Measurements from ENCODE around the gene PRDM2. TPM values are rescaled to one million over a fixed set of nuclear protein-coding genes. Genes with fewer than 3 reads are reported as not detected.

Gene PRDM2
- total RNA-seq, 2 experiments from 2014 or later: 56.3 to 58.4 TPM

DNA sequence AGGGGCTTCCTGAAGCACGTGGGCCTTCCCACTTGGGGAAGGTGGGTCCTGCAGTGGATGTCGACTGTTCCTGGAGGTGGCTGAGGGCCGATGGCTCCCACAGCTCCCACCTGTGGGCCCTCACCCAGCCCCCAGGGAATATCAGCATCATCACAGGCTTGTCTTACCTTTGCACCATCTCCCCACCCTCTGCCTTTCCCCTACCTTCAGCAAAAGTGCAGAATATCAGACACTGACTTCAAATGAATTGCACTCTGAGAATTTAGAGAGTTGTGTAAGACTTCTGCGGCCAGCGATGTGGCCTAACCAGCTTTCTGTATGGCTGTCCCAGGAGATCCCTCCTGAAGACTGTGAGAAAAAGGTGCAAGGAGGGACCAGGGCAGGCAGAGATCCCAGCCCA is 105.4 kb downstream of the PRDM2 start:
- CTCF ChIA-PET: no interaction called here
- no peak overlapping the region for H3K4me3 Mint-ChIP-seq
- no peak overlapping the region for H3K27ac Mint-ChIP-seq
- no peak for DNase-seq
- no peaks in the 10 kb centered on the region for H3K36me3 Mint-ChIP-seq (ENCODE audit: low read depth)
- peaks cover 13% of the 10 kb centered on the region for H3K4me1 Mint-ChIP-seq
- H3K27me3 Mint-ChIP-seq: no peaks in the 10 kb centered on the region
- POLR2A ChIA-PET: no interaction called here
- no peaks in the 10 kb centered on the region for H3K9me3 Mint-ChIP-seq

DNA sequence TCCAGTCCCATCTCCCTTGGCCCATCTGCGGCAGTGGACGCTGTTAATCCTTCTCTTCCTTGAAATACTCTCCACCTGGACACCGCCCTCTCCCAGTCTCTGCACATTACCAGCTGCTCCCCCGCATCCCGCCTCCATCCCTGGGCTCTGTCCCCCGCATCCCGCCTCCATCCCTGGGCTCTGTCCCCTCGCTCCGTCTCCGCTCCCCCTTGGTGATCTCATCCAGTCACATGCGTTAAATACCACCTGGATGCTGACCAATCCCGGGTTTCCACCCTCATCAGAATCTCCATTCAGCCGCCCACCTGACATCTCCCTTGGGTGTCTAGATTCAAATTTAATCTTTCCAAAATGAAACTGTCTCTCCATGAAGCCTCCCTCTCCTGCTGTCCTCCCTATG is 106.1 kb downstream of the PRDM2 start:
- no peaks in the 10 kb centered on the region for H3K9me3 Mint-ChIP-seq
- no peak overlapping the region for H3K27ac Mint-ChIP-seq
- no peak for DNase-seq
- POLR2A ChIA-PET: no interaction called here
- peaks cover 13% of the 10 kb centered on the region for H3K4me1 Mint-ChIP-seq
- no peaks in the 10 kb centered on the region for H3K36me3 Mint-ChIP-seq (ENCODE audit: low read depth)
- CTCF ChIA-PET: no interaction called here
- H3K27me3 Mint-ChIP-seq: no peaks in the 10 kb centered on the region
- H3K4me3 Mint-ChIP-seq: no peak overlapping the region

DNA sequence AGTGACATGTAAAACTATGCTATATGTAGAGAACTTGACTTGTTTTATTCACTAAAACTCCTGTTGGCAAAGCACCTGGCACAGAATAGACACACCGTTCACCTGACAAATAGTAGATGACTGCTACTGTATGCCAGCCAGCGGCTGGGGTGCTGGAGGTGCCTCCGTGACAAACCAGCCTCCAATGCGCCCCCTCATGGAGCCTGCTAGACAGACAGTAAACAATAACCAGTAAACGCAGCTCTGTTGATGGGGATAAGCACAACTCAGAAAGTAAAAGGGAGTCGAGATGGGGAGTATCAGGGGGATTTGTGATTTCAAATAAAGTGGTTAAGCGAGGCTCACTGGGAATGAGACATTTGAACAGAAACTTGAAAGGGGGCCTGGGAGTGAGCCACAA is 107.2 kb downstream of the PRDM2 start:
- Mint-ChIP-seq H3K4me3 (no peak overlapping the region), H3K9me3 (no peaks in the 10 kb centered on the region), H3K27ac (no peak overlapping the region), H3K36me3 (ENCODE audit: low read depth) (no peaks in the 10 kb centered on the region), H3K4me1 (peaks cover 15% of the 10 kb centered on the region), H3K27me3 (no peaks in the 10 kb centered on the region)
- peak; percentile 26 for DNase-seq
- POLR2A ChIA-PET: no interaction called here
- CTCF ChIA-PET: no interaction called here

DNA sequence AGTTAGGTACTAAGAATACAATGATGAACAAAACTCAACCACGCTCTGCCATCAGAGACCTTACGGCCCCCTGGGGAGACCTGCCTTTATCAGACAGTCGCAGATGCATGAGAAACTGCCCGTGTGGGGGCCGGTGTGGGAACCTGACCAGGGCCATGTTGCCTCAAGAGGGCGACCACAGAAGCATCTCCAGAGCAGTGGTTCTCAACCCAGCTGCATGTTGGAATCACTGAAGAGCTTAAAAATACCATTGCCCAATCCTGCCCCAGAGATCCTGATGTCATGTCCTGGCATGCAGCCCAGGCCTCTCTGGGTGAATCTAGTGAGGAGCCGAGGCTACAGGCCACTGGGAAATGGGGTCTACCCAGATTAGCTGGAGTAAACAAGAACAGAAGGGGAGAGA is 108.7 kb downstream of the PRDM2 start:
- ChIA-PET POLR2A (no interaction called here), CTCF (no interaction called here)
- Mint-ChIP-seq H3K36me3 (ENCODE audit: low read depth) (no peaks in the 10 kb centered on the region), H3K27me3 (no peaks in the 10 kb centered on the region), H3K27ac (no peak overlapping the region), H3K4me1 (peaks cover 20% of the 10 kb centered on the region), H3K9me3 (no peaks in the 10 kb centered on the region), H3K4me3 (no peak overlapping the region)
- no peak for DNase-seq

DNA sequence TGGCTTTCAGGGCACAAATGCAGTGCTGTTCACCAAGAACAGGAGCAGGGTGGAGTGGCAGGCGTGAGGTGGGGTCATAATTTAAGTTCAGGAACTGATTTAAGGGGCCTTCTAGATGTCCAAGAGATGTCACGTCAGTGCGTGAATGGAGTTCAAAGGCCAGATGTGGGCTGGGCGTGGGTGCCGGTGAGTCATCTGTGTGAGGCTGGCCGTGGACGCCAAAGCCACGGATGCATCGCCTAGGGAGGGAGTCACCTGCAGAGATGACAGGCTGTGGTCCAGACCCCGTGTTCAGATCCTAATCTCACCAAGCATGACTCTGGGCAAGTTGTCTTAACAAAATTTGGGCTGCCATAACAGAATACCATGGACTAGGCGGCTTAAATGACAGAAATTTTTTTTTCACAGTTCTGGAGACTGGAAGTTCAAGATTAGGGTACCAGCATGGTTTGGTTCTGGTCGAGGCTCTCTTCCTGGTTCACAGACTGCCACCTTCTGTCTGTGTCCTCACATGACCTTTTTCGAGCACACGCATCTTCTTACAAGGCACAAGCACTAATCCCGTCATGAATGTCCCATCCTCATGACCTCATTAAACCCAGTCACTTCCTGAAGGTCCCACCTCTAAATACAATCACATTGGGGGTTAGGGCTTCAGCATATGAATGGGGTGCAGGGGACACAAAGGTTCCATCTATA is 109.6 kb downstream of the PRDM2 start:
- no peaks in the 10 kb centered on the region for H3K27me3 Mint-ChIP-seq
- DNase-seq: peak; percentile 26
- H3K4me3 Mint-ChIP-seq: no peak overlapping the region
- no peaks in the 10 kb centered on the region for H3K9me3 Mint-ChIP-seq
- H3K27ac Mint-ChIP-seq: no peak overlapping the region
- CTCF ChIA-PET: interaction anchor here (1.4 kb wide), 1 partner anchor 144 kb away, joined by 6 read pairs; no protein-coding TSS in a partner anchor
- no peaks in the 10 kb centered on the region for H3K36me3 Mint-ChIP-seq (ENCODE audit: low read depth)
- POLR2A ChIA-PET: no interaction called here
- H3K4me1 Mint-ChIP-seq: peaks cover 21% of the 10 kb centered on the region

DNA sequence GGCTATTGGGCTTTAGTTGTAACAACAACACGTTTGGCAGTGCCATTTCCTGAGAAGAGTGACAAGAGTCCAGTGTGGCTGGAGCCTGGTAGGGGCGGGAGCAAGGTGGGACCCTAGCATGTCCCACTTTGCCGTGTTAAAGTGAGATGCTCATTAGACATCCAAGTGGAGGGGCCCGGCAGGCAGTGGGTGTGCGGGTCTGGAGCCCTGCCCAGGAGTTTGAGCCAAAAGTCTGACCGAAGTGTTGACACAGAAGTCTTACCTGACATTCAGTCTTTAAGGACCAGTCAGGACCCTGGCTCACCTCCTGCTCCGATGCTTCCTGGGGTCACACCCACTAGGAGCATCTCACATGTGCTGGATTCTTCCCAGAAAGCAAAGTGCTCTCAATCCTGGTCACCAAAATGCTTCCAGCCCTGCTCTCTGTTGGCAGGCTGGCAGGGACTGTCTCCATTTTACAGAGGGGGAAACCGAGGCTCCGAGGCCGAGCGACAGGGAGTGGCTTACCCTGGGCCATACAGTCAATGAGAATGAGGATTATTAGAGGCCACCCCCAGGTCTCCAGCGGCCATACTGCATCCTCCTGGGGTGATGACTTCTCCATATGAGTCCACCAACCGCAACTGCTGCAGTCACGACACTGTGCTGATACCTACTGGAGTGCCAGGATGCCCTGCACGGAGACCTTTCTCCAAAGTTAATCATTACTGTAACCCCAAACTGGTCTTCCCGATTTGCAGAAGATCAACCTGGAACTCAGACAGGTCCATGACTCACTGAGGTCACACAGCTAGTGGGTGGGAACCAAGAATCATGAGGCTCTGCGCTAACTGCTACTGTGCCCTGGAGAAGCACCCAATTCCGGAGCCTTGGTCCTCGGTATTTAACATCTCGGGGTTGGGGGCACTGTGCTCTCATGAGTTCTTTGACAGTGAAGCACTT is 112.7 kb downstream of the PRDM2 start:
- DNase-seq: no peak
- no peak overlapping the region for H3K27ac Mint-ChIP-seq
- H3K4me1 Mint-ChIP-seq: peaks cover 21% of the 10 kb centered on the region
- CTCF ChIA-PET: interaction anchor here (0.9 kb wide), 1 partner anchor 147 kb away, joined by 3 read pairs; no protein-coding TSS in a partner anchor
- H3K4me3 Mint-ChIP-seq: no peak overlapping the region
- no peaks in the 10 kb centered on the region for H3K9me3 Mint-ChIP-seq
- POLR2A ChIA-PET: no interaction called here
- no peaks in the 10 kb centered on the region for H3K36me3 Mint-ChIP-seq (ENCODE audit: low read depth)
- no peaks in the 10 kb centered on the region for H3K27me3 Mint-ChIP-seq

DNA sequence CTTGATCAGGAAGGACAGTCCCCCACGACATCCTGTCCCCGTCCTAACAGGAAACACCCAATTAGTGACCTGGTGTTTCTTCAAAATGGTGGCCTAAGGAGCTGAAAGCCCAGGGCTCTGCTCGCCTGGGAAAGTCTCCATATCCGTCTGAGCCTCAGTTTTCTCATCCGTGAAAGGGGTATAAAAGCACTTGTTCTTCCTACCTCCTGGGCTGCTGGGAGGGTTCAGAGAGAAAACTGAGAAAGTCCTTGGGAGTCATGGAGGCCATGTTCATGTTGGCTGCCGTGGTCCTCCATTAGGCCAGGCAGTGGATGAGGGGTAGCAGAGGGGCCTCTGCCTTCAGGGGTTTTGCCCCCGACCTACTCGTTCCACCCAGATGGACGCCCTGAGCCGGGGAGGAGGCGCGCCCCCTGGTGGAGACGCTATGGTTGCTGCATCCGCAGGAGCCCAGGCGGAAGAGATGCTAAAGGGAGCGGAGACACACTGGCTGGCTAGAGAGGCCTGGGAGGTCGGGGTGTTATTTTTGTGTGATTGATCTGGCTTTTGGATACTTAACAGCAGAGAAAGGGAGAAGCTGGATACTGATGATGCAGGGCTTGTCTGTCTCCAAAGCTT is 113.5 kb downstream of the PRDM2 start:
- Mint-ChIP-seq H3K27ac (no peak overlapping the region), H3K27me3 (no peaks in the 10 kb centered on the region), H3K9me3 (no peaks in the 10 kb centered on the region), H3K36me3 (ENCODE audit: low read depth) (no peaks in the 10 kb centered on the region), H3K4me3 (no peak overlapping the region), H3K4me1 (peaks cover 21% of the 10 kb centered on the region)
- ChIA-PET CTCF (interaction anchor here (0.9 to 1.2 kb wide), 4 partner anchors 24 to 149 kb away, joined by 3 to 5 read pairs (median 3); no protein-coding TSS in a partner anchor), POLR2A (no interaction called here)
- peak; percentile 56 for DNase-seq

DNA sequence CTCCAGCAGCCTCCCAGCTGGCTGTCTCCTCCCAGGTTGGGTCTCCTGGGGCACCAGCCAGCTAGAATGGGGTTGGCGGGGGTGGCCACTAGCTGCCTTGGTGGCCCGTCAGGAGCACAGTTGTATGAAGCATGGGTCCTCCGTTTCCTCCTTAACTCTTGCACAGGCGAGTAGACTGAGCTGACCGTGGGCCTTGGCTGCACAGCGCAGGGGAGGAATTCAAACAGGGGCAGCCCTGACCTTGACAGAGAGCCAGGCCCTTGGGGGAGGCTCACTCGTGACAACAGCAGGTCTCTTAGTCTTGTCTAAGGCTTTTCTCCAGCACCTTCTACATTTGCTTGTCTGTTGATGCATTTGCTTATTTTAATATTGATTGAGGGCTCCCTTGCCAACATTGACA is 114.1 kb downstream of the PRDM2 start:
- no peaks in the 10 kb centered on the region for H3K36me3 Mint-ChIP-seq (ENCODE audit: low read depth)
- POLR2A ChIA-PET: no interaction called here
- no peak overlapping the region for H3K27ac Mint-ChIP-seq
- peaks cover 16% of the 10 kb centered on the region for H3K4me1 Mint-ChIP-seq
- no peak overlapping the region for H3K4me3 Mint-ChIP-seq
- no peak for DNase-seq
- H3K9me3 Mint-ChIP-seq: no peaks in the 10 kb centered on the region
- CTCF ChIA-PET: interaction anchor here (0.9 to 1.2 kb wide), 3 partner anchors 25 to 150 kb away, joined by 3 to 5 read pairs (median 3); no protein-coding TSS in a partner anchor
- H3K27me3 Mint-ChIP-seq: no peaks in the 10 kb centered on the region

DNA sequence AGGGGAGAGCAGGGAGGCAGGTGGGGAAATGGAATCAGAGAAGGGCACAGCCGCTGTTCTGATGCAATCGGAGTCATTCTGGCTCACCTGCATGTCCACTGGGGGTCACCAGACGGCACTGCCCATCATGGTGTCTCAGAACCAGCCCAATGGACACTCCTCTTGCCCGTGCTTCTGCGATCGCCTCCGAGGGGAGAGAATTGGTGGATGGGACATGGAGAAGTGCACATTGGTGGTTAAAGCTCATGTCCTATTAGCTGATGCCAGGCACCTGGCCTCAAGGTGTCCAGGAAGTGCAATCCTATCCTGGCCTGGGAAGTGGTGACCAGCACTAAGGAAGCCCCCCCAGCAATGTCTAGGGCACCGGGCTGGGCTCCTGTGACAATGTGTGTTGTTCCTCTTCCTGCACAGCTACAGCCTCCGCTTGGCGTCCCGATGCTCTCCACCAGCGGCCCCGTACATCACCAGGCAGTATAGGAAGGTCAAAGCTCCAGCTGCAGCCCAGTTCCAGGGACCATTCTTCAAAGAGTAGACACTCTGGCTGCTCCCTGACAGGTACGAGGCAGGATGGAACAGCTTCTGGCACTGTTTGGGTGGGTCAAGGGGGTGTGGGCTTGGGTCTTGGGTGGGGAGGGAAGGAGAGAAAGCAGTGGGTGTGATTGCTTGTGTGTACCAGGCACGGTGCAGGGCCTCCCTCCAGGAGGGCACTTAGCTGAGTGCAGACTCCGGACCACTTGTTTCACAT is 116.2 kb downstream of the PRDM2 start:
- H3K27ac Mint-ChIP-seq: no peak overlapping the region
- no peaks in the 10 kb centered on the region for H3K9me3 Mint-ChIP-seq
- ChIA-PET CTCF (no interaction called here), POLR2A (no interaction called here)
- H3K36me3 Mint-ChIP-seq (ENCODE audit: low read depth): no peaks in the 10 kb centered on the region
- no peaks in the 10 kb centered on the region for H3K27me3 Mint-ChIP-seq
- no peak overlapping the region for H3K4me3 Mint-ChIP-seq
- no peak for DNase-seq
- peaks cover 8% of the 10 kb centered on the region for H3K4me1 Mint-ChIP-seq

DNA sequence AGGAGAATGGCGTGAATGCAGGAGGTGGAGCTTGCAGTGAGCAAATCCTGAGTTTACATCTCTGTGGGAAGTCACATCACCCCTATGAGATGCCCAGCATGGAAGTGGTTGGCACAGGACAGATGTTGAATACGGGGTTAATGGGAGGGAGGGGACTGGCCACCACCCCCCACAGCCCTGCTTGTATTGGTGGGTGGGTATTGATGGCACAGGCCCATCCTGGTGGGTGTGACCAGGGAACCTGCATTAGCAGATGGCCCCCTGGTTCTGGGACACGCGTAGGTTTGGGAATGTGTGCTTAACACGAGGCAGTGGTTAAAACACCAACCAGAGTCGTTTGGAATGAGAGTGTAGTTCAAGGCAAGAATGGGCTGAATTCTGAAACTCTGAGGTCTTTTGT is 117.9 kb downstream of the PRDM2 start:
- CTCF ChIA-PET: no interaction called here
- Mint-ChIP-seq H3K27ac (no peak overlapping the region), H3K27me3 (no peaks in the 10 kb centered on the region), H3K4me1 (peaks cover 6% of the 10 kb centered on the region), H3K4me3 (no peak overlapping the region), H3K36me3 (ENCODE audit: low read depth) (no peaks in the 10 kb centered on the region), H3K9me3 (no peaks in the 10 kb centered on the region)
- POLR2A ChIA-PET: no interaction called here
- DNase-seq: no peak

DNA sequence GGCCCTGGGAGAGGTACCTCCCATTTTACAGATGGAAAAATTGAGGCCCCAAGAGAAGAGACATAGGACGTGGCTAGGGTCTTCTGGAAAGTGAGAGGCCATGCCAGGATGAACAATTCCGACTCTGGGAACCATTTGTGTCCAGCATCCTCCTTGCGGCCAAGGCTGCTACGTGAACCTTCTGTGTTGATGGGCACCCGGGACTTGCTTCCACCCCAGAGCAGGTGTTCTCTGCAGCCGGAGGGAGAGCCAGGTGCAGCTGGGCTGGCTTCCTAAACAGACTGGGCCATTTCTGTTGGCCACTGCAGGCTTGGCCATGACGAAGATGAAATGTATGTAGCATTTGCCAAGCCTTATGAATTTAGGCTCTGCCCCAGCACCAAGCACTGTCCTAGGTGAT is 118.9 kb downstream of the PRDM2 start:
- DNase-seq: no peak
- no peaks in the 10 kb centered on the region for H3K4me1 Mint-ChIP-seq
- no peak overlapping the region for H3K27ac Mint-ChIP-seq
- POLR2A ChIA-PET: no interaction called here
- CTCF ChIA-PET: no interaction called here
- no peaks in the 10 kb centered on the region for H3K36me3 Mint-ChIP-seq (ENCODE audit: low read depth)
- H3K27me3 Mint-ChIP-seq: no peaks in the 10 kb centered on the region
- H3K9me3 Mint-ChIP-seq: no peaks in the 10 kb centered on the region
- H3K4me3 Mint-ChIP-seq: no peak overlapping the region

DNA sequence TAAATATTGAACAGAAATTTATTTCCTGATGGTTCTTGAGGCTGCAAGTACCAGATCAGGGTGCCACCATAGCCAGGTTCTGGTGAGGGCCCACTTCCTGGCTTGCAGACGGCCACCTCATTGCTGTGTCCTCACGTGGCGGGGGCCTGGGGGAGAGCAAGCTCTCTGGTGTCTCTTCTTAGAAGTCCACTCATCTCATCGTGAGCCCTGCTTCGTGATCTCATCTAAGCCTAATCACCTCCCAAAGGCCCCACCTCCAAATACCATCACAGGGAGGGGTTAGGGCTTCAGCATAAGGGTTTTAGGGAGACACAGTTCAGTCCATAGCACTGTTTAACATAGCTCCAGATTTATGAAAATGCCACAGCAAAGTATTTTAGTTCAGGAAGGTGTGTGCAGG is 119.7 kb downstream of the PRDM2 start:
- Mint-ChIP-seq H3K4me1 (no peaks in the 10 kb centered on the region), H3K27ac (no peak overlapping the region), H3K4me3 (no peak overlapping the region), H3K9me3 (no peaks in the 10 kb centered on the region), H3K36me3 (ENCODE audit: low read depth) (no peaks in the 10 kb centered on the region), H3K27me3 (no peaks in the 10 kb centered on the region)
- ChIA-PET CTCF (no interaction called here), POLR2A (no interaction called here)
- no peak for DNase-seq

DNA sequence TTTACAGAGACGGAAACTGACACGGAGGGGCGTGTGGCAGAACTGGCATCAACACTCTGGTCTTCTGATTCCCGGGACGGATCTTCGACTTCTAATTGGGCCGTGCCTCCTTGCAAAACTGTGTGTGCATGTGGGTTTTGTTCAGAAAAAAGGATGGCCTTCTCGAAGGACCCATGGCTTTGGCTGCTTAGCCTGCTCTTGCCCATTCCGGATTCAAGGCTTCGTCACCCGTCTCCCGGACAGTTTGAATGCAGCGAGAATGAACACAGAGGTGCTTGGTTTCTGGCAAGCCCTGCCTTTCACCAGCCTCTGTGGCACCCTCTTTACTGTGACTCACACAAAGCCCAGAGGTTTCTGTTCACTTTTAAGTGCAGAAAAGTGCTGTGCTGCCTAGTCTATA is 120.1 kb downstream of the PRDM2 start:
- CTCF ChIA-PET: no interaction called here
- no peaks in the 10 kb centered on the region for H3K9me3 Mint-ChIP-seq
- no peak overlapping the region for H3K27ac Mint-ChIP-seq
- H3K4me1 Mint-ChIP-seq: no peaks in the 10 kb centered on the region
- no peaks in the 10 kb centered on the region for H3K27me3 Mint-ChIP-seq
- POLR2A ChIA-PET: no interaction called here
- no peaks in the 10 kb centered on the region for H3K36me3 Mint-ChIP-seq (ENCODE audit: low read depth)
- DNase-seq: no peak
- no peak overlapping the region for H3K4me3 Mint-ChIP-seq

Measured in activated CD4-positive, alpha-beta memory T cell treated with anti-CD3 and anti-CD28 coated beads, Interleukin-2, amount 10 ng/mL, durations not matched to agents 7 days and 5 days (primary cell).